Neuronal stem cell (in vitro differentiated cells): Measurements from ENCODE around the gene POFUT2.

ENCODE experiments used
- DNase-seq: peaks from one replicate; pipeline ENCODE4 v3.0.0-alpha.2; 2013; ENCODE audit warnings: low spot score
- H2AFZ ChIP-seq: one replicate; pipeline ENCODE4 v1.6.1; 2013; ENCODE audit warnings: mild to moderate bottlenecking, low read length, inconsistent platforms
- H2AK5ac ChIP-seq: 2 replicates; pipeline ENCODE4 v1.6.1; 2013; ENCODE audit warnings: low read depth, mild to moderate bottlenecking, inconsistent platforms, low read length, moderate library complexity, mixed read lengths
- H2BK120ac ChIP-seq: 2 replicates; pipeline ENCODE4 v1.6.1; 2013; ENCODE audit warnings: low read depth, mild to moderate bottlenecking, inconsistent platforms, low read length, moderate library complexity, mixed read lengths
- H2BK12ac ChIP-seq: one replicate; pipeline ENCODE4 v1.6.1; 2013; ENCODE audit warnings: low read length, inconsistent platforms
- H2BK15ac ChIP-seq: 2 replicates; pipeline ENCODE4 v1.6.1; 2013; ENCODE audit warnings: mild to moderate bottlenecking, low read length, inconsistent platforms, mixed read lengths
- H2BK5ac ChIP-seq: one replicate; pipeline ENCODE4 v1.6.1; 2013; ENCODE audit warnings: inconsistent platforms, mild to moderate bottlenecking, low read length, moderate library complexity
- H3K14ac ChIP-seq: one replicate; pipeline ENCODE4 v1.6.1; 2013; ENCODE audit warnings: low read length, inconsistent platforms
- H3K18ac ChIP-seq: 2 replicates; pipeline ENCODE4 v1.6.1; 2013; ENCODE audit warnings: low read length, inconsistent platforms
- H3K23ac ChIP-seq: 2 replicates; pipeline ENCODE4 v1.6.1; 2013; ENCODE audit warnings: low read depth, mild to moderate bottlenecking, mixed read lengths, low read length, inconsistent platforms; ENCODE audit not compliant: poor library complexity
- H3K27ac ChIP-seq: replicated peaks from 3 replicates; pipeline ENCODE4 v1.5.1; 2013; ENCODE audit warnings: low read length, inconsistent platforms
- H3K27me3 ChIP-seq, 3 experiments: 2 replicates each; pipeline ENCODE4 v1.6.1; 2013; ENCODE audit warnings: low read length in 3 of 3, mild to moderate bottlenecking in 2 of 3, inconsistent platforms in 1 of 3, low read depth in 1 of 3, mixed read lengths in 1 of 3, moderate library complexity in 1 of 3; ENCODE audit not compliant: control insufficient read depth in 3 of 3, insufficient read depth in 3 of 3
- H3K36me3 ChIP-seq, 2 donors: replicated peaks in 1 of 2; 2 replicates each; pipeline ENCODE4 v1.6.1; 2013; ENCODE audit warnings: low read length in 2 of 2; ENCODE audit not compliant: control insufficient read depth in 2 of 2, insufficient read depth in 2 of 2
- H3K4ac ChIP-seq: 2 replicates; pipeline ENCODE4 v1.6.1; 2013; ENCODE audit warnings: inconsistent platforms, mild to moderate bottlenecking, low read length, moderate library complexity
- H3K4me1 ChIP-seq, 2 donors: 1 replicate in 1 of 2; 2 replicates in 1 of 2; pipeline ENCODE4 v1.6.1; 2013; ENCODE audit warnings: low read length in 2 of 2, low read depth in 1 of 2; ENCODE audit not compliant: control insufficient read depth in 2 of 2, insufficient read depth in 1 of 2
- H3K4me2 ChIP-seq: one replicate; pipeline ENCODE4 v1.6.1; 2013; ENCODE audit warnings: mild to moderate bottlenecking, low read length, inconsistent platforms; ENCODE audit not compliant: insufficient read depth, poor library complexity, severe bottlenecking
- H3K4me3 ChIP-seq, 2 donors: 2 replicates each; pipeline ENCODE4 v1.5.1; 2013; ENCODE audit warnings: low read length in 2 of 2, mild to moderate bottlenecking in 2 of 2, inconsistent platforms in 1 of 2, moderate library complexity in 1 of 2
- H3K79me1 ChIP-seq: one replicate; pipeline ENCODE4 v1.6.1; 2013; ENCODE audit warnings: low read depth, mild to moderate bottlenecking, inconsistent platforms, low read length, moderate library complexity
- H3K9ac ChIP-seq: one replicate; pipeline ENCODE4 v1.6.1; 2013; ENCODE audit warnings: mild to moderate bottlenecking, low read depth, low read length, inconsistent platforms; ENCODE audit not compliant: poor library complexity
- H3K9me3 ChIP-seq, 2 donors: replicated peaks in 1 of 2; 2 replicates each; pipeline versions ENCODE3 to v1.6.1; 2013; ENCODE audit warnings: low read length in 2 of 2, mild to moderate bottlenecking in 2 of 2, inconsistent platforms in 1 of 2, low read depth in 1 of 2, mixed read lengths in 1 of 2, moderate library complexity in 1 of 2; ENCODE audit not compliant: control insufficient read depth in 2 of 2, insufficient read depth in 1 of 2
- H4K8ac ChIP-seq: one replicate; pipeline ENCODE4 v1.6.1; 2013; ENCODE audit warnings: low read depth, mild to moderate bottlenecking, inconsistent platforms, low read length, moderate library complexity
- H4K91ac ChIP-seq: one replicate; pipeline ENCODE4 v1.6.1; 2013; ENCODE audit warnings: low read length, low read depth, mild to moderate bottlenecking, inconsistent platforms; ENCODE audit not compliant: poor library complexity
- WGBS, 2 donors: extraction: QIAGEN DNeasy Blood & Tissue Kit; methylation state at CpG; one replicate each; pipeline ENCODE4 v1.1.7; 2013; ENCODE audit warnings: missing lambda C conversion rate in 2 of 2, mixed read lengths in 1 of 2; ENCODE audit not compliant: insufficient read length in 2 of 2, insufficient replicate concordance in 1 of 2; ENCODE audit errors: extremely low coverage in 2 of 2; 5-methylcytosine and 5-hydroxymethylcytosine counted together

Gene POFUT2

DNA sequence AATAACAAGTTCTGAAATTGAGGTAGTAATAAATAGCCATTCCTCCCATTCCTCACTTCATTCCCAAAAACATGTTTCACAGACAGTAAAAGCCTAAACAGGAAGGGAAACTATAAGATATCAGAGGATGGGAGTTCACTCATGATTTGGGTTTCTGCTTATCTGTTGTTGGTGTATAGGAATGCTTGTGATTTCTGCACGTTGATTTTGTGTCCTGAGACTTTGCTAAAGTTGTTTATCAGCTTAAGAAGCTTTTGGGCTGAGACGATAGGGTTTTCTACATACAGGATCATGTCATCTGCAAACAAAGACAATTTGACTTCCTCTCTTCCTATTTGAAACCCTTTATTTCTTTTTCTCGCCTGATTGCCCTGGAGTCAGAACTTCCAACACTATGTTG, 26.0 kb upstream of the POFUT2 start:
- Histone ChIP-seq H2AFZ (no peak overlapping the region), H2BK15ac (no peak overlapping the region), H4K8ac (no peak overlapping the region), H3K79me1 (no peaks in the 10 kb centered on the region), H3K4me1 (peaks cover 7 to 9% of the 10 kb centered on the region in 2 donors), H3K14ac (no peak overlapping the region), H3K4ac (no peak overlapping the region), H3K4me2 (no peak overlapping the region), H3K23ac (no peak overlapping the region), H3K9ac (no peak overlapping the region), H3K18ac (no peak overlapping the region), H2BK5ac (no peak overlapping the region), H2BK12ac (no peak overlapping the region), H3K27me3 (peaks cover 0 to 3% (median 0%) of the 10 kb centered on the region in 3 experiments), H2BK120ac (no peak overlapping the region), H3K36me3 (no peaks in the 10 kb centered on the region), H2AK5ac (no peak overlapping the region), H4K91ac (no peak overlapping the region), H3K4me3 (no peak overlapping the region), H3K9me3 (peaks cover 3 to 6% of the 10 kb centered on the region in 2 donors), H3K27ac (no peak overlapping the region)
- WGBS, 2 donors: no CpG with 5 or more reads among the region's 3 CpGs
- DNase-seq: no peak

DNA sequence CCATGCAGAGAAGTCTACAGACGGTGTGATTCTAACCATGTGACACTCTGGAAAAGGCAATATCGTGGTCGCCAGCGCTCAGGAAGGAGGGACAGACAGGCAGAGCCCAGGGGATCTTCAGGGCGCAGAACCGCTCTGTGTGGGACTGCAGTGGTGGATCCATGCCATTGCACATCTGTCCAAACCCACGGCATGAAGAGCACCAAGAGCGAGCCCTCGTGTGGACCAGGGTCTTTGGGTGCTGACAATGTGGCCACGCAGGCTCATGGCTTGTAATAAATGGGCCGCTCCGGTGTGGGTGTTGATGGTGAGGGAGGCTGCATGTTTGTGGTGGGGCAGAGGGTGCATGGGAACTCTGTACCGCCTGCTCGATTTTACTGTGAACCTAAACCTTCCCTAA, 25.3 kb upstream of the POFUT2 start:
- Histone ChIP-seq H3K4me1 (peaks cover 8% of the 10 kb centered on the region in 2 donors), H3K27ac (no peak overlapping the region), H3K9me3 (peaks cover 3 to 6% of the 10 kb centered on the region in 2 donors), H3K4ac (no peak overlapping the region), H3K14ac (no peak overlapping the region), H2AK5ac (no peak overlapping the region), H2BK120ac (no peak overlapping the region), H3K79me1 (no peaks in the 10 kb centered on the region), H2BK5ac (no peak overlapping the region), H2BK12ac (no peak overlapping the region), H3K9ac (no peak overlapping the region), H4K91ac (peak overlapping the region; percentile 86), H2BK15ac (no peak overlapping the region), H2AFZ (no peak overlapping the region), H4K8ac (no peak overlapping the region), H3K27me3 (peaks cover 0 to 3% (median 0%) of the 10 kb centered on the region in 3 experiments), H3K4me2 (no peak overlapping the region), H3K4me3 (no peak overlapping the region), H3K23ac (peak overlapping the region; percentile 86), H3K18ac (peak overlapping the region; percentile 24), H3K36me3 (no peaks in the 10 kb centered on the region)
- DNase-seq: no peak
- no CpG with 5 or more reads among the region's 14 CpGs for WGBS, 2 donors

DNA sequence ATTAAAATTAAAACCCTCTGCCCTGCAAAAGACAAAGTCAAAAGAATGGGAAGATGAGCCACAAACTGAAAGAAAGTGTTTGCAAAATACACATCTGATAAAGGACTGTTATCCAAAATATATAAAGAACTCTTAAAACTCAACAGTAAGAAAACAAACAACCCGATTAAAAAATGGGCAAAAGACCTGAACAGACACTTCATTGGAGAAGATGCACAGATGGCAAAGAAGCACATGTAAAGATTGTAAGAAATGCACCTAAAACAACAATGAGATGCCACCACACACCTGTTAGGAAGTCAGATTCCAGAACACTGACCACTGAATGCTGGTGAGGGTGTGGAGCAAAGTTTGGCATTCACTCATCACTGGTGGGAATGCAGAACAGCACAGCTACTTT, 24.6 kb upstream of the POFUT2 start:
- WGBS, 2 donors: no CpG with 5 or more reads among the region's 1 CpG
- Histone ChIP-seq H3K4me1 (peaks cover 8 to 10% of the 10 kb centered on the region in 2 donors), H2BK5ac (no peak overlapping the region), H3K79me1 (no peaks in the 10 kb centered on the region), H3K14ac (no peak overlapping the region), H3K9ac (no peak overlapping the region), H3K27ac (no peak overlapping the region), H3K4me3 (no peak overlapping the region), H4K91ac (no peak overlapping the region), H3K18ac (no peak overlapping the region), H3K4me2 (no peak overlapping the region), H2BK120ac (no peak overlapping the region), H3K4ac (no peak overlapping the region), H4K8ac (no peak overlapping the region), H3K36me3 (no peaks in the 10 kb centered on the region), H2BK15ac (no peak overlapping the region), H3K27me3 (peaks cover 0 to 3% (median 0%) of the 10 kb centered on the region in 3 experiments), H3K23ac (no peak overlapping the region), H2AFZ (no peak overlapping the region), H3K9me3 (peaks cover 3 to 6% of the 10 kb centered on the region in 2 donors), H2AK5ac (no peak overlapping the region), H2BK12ac (no peak overlapping the region)
- no peak for DNase-seq

DNA sequence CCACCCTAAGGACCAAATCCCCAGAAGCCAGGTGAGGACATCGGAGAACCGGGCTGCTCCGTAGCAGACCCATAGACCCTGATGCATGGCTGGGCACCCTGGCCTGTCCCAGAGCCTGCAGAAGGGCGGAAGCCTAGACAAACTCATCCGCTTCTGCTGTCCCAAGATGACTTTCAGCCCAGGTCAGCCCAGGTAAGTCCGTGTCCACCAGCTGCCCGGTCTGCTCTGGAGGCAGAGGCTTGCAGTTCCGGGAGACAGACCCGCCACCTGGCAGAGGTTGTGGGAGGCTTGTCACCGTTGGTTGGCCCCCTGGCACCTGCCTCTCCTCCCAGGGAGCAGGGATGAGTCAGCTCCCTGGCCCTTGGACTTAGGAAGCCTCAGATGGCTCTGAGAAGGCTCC, 22.8 kb upstream of the POFUT2 start:
- Histone ChIP-seq H3K18ac (peak overlapping the region; percentile 39), H4K8ac (no peak overlapping the region), H2AK5ac (peak overlapping the region; percentile 82), H3K27ac (no peak overlapping the region), H3K36me3 (no peaks in the 10 kb centered on the region), H3K4me3 (no peak overlapping the region), H2BK15ac (no peak overlapping the region), H3K79me1 (no peaks in the 10 kb centered on the region), H4K91ac (no peak overlapping the region), H3K27me3 (peaks cover 0 to 5% (median 0%) of the 10 kb centered on the region in 3 experiments), H3K9ac (no peak overlapping the region), H3K9me3 (peaks cover 3 to 6% of the 10 kb centered on the region in 2 donors), H2AFZ (no peak overlapping the region), H3K4me2 (no peak overlapping the region), H2BK12ac (no peak overlapping the region), H3K4me1 (peaks cover 17 to 18% of the 10 kb centered on the region in 2 donors), H2BK120ac (no peak overlapping the region), H3K23ac (no peak overlapping the region), H3K4ac (no peak overlapping the region), H3K14ac (no peak overlapping the region), H2BK5ac (no peak overlapping the region)
- no peak for DNase-seq
- WGBS, 2 donors: no CpG with 5 or more reads among the region's 10 CpGs
